Small intestine (tissue), 7 donors: ENCODE results near the gene STC2. TPM values are rescaled to one million over a fixed set of nuclear protein-coding genes. Genes with fewer than 3 reads are reported as not detected.

Source experiments
- DNase-seq, 2 donors: peaks; one replicate each; pipeline versions ENCODE4 v3.0.0 to v3.0.0-alpha.2; 2013
- FAIRE-seq: peaks from 2 replicates; lab custom pipeline; 2012; peaks lifted over from hg19 to GRCh38; lab: Jason Lieb, UNC
- H3K27ac ChIP-seq, 3 donors: one replicate each; pipeline ENCODE4 v1.5.1; 2013; ENCODE audit warnings: low read length in 2 of 3, mild to moderate bottlenecking in 2 of 3, control low read depth in 1 of 3, inconsistent platforms in 1 of 3, low read depth in 1 of 3, moderate library complexity in 1 of 3
- H3K27me3 ChIP-seq, 3 donors: one replicate each; pipeline ENCODE4 v1.6.1; 2013; ENCODE audit warnings: low read length in 3 of 3, inconsistent platforms in 1 of 3; ENCODE audit not compliant: control insufficient read depth in 3 of 3, insufficient read depth in 3 of 3
- H3K36me3 ChIP-seq, 3 donors: one replicate each; pipeline ENCODE4 v1.6.1; 2013; ENCODE audit warnings: low read length in 3 of 3, inconsistent platforms in 1 of 3, low read depth in 1 of 3, mild to moderate bottlenecking in 1 of 3, moderate library complexity in 1 of 3; ENCODE audit not compliant: control insufficient read depth in 3 of 3, insufficient read depth in 2 of 3
- H3K4me1 ChIP-seq, 3 donors: one replicate each; pipeline ENCODE4 v1.6.1; 2013; ENCODE audit warnings: low read length in 2 of 3, inconsistent platforms in 1 of 3, low read depth in 1 of 3, mild to moderate bottlenecking in 1 of 3, moderate library complexity in 1 of 3; ENCODE audit not compliant: control insufficient read depth in 3 of 3, insufficient read depth in 2 of 3
- H3K4me3 ChIP-seq, 3 donors: one replicate each; pipeline ENCODE4 v1.5.1; 2013; ENCODE audit warnings: low read length in 3 of 3, control low read depth in 1 of 3, inconsistent platforms in 1 of 3, low read depth in 1 of 3, mild to moderate bottlenecking in 1 of 3, moderate library complexity in 1 of 3
- H3K9me3 ChIP-seq, 2 donors: one replicate each; pipeline ENCODE4 v1.6.1; 2013; ENCODE audit warnings: low read depth in 1 of 2, low read length in 1 of 2; ENCODE audit not compliant: control insufficient read depth in 2 of 2, insufficient read depth in 1 of 2
- WGBS, 3 donors: extraction: QIAGEN DNeasy Blood & Tissue Kit; methylation state at CpG; one replicate each; pipeline ENCODE4 v1.1.7; 2013; 5-methylcytosine and 5-hydroxymethylcytosine counted together
- polyA plus RNA-seq, 4 donors: library from polyadenylated mRNA; stranded (reverse) in 3 of 4; unstranded in 1 of 4; fragments of 200-250 nt in 3 of 4; fragments of 120-200 nt in 1 of 4; gene quantifications; one replicate each; pipeline versions ENCODE4 v1.2.1 to v1.2.3, GENCODE V29; 2013
- donor health status: healthy with polysubstance abuse.
- donor health status: control.
- donor health status: control.
- donor health status: Bipolar disorder and iron deficiency.
- donor health status: healthy.

The STC2 gene
- polyA plus RNA-seq, 4 donors, result 0.65 to 12.1 (median 1.4) TPM; not detected in 1

GRCh38 chr5:173303878-173304590, 24.2 kb downstream of the STC2 start:
- H3K27me3 ChIP-seq, result peaks cover 0 to 14% (median 0%) of the 10 kb centered on the region in 3 donors
- no peak overlapping the region for H3K27ac ChIP-seq
- peaks cover 0 to 9% of the 10 kb centered on the region in 2 donors for H3K9me3 ChIP-seq
- FAIRE-seq (no peak), DNase-seq (no peak)
- H3K36me3 ChIP-seq, result no peaks in the 10 kb centered on the region
- WGBS, 3 donors, result 56 to 68% (median 58%) methylated on average over 13 of the region's 13 CpGs
- H3K4me3 ChIP-seq, result no peak overlapping the region
- no peaks in the 10 kb centered on the region for H3K4me1 ChIP-seq

- Histone ChIP-seq H3K4me3 (no peak overlapping the region), H3K9me3 (peaks cover 0 to 4% of the 10 kb centered on the region in 2 donors), H3K36me3 (no peaks in the 10 kb centered on the region), H3K27ac (no peak overlapping the region), H3K27me3 (peaks cover 0 to 14% (median 0%) of the 10 kb centered on the region in 3 donors), H3K4me1 (no peaks in the 10 kb centered on the region)
- WGBS, 3 donors, result 57 to 66% (median 60%) methylated on average over 6 of the region's 6 CpGs
- no peak for DNase-seq
- no peak for FAIRE-seq
Measured at GRCh38 chr5:173302546-173303155, 25.6 kb downstream of the STC2 start.

GRCh38 chr5:173301695-173302545, 26.3 kb downstream of the STC2 start:
- Histone ChIP-seq H3K4me3 (no peak overlapping the region), H3K27me3 (peaks cover 0 to 14% (median 0%) of the 10 kb centered on the region in 3 donors), H3K4me1 (no peaks in the 10 kb centered on the region), H3K27ac (no peak overlapping the region), H3K9me3 (no peaks in the 10 kb centered on the region), H3K36me3 (no peaks in the 10 kb centered on the region)
- 53 to 65% (median 61%) methylated on average over 17 of the region's 17 CpGs for WGBS, 3 donors
- FAIRE-seq (no peak), DNase-seq (peak in 1 of 2 donors; percentile 25)

GRCh38 chr5:173300389-173301047, 27.7 kb downstream of the STC2 start:
- no peak overlapping the region for H3K4me3 ChIP-seq
- H3K36me3 ChIP-seq, result no peaks in the 10 kb centered on the region
- no peaks in the 10 kb centered on the region for H3K4me1 ChIP-seq
- H3K9me3 ChIP-seq, result no peaks in the 10 kb centered on the region
- H3K27me3 ChIP-seq, result peaks cover 0 to 14% (median 0%) of the 10 kb centered on the region in 3 donors
- DNase-seq, result no peak
- 69 to 80% (median 75%) methylated on average over 6 of the region's 6 CpGs for WGBS, 3 donors
- no peak overlapping the region for H3K27ac ChIP-seq
- FAIRE-seq, result no peak

GRCh38 chr5:173299820-173300219, 28.4 kb downstream of the STC2 start:
- FAIRE-seq, result no peak
- Histone ChIP-seq H3K4me3 (no peak overlapping the region), H3K4me1 (no peaks in the 10 kb centered on the region), H3K36me3 (no peaks in the 10 kb centered on the region), H3K9me3 (no peaks in the 10 kb centered on the region), H3K27me3 (peaks cover 0 to 17% (median 0%) of the 10 kb centered on the region in 3 donors), H3K27ac (no peak overlapping the region)
- WGBS, 3 donors, result 70 to 86% (median 81%) methylated on average over 7 of the region's 7 CpGs
- no peak for DNase-seq

- Histone ChIP-seq H3K27me3 (peaks cover 0 to 20% (median 0%) of the 10 kb centered on the region in 3 donors), H3K4me1 (no peaks in the 10 kb centered on the region), H3K4me3 (no peak overlapping the region), H3K27ac (no peak overlapping the region), H3K9me3 (no peaks in the 10 kb centered on the region), H3K36me3 (no peaks in the 10 kb centered on the region)
- WGBS, 3 donors, result 69 to 79% (median 75%) methylated on average over 19 of the region's 19 CpGs
- DNase-seq (no peak), FAIRE-seq (no peak)
Measured at GRCh38 chr5:173298213-173298926, 29.8 kb downstream of the STC2 start.

- no peaks in the 10 kb centered on the region for H3K4me1 ChIP-seq
- no peak overlapping the region for H3K27ac ChIP-seq
- DNase-seq, result no peak
- FAIRE-seq, result no peak
- WGBS, 3 donors, result 55 to 80% (median 58%) methylated on average over 8 of the region's 8 CpGs
- no peaks in the 10 kb centered on the region for H3K9me3 ChIP-seq
- H3K27me3 ChIP-seq, result peaks cover 0 to 20% (median 0%) of the 10 kb centered on the region in 3 donors
- H3K36me3 ChIP-seq, result no peaks in the 10 kb centered on the region
- no peak overlapping the region for H3K4me3 ChIP-seq
Measured at GRCh38 chr5:173297813-173298212, 30.4 kb downstream of the STC2 start.
